ENCODE results near the gene AMACR. TPM values are rescaled to one million over a fixed set of nuclear protein-coding genes. Genes with fewer than 3 reads are reported as not detected.

Gene AMACR
- total and polyA plus RNA-seq, 2 of the 8 experiments (the other 6 are each of a cell fraction or from before 2014, with no cell fraction given) = 9.1 to 12.6 TPM

DNA sequence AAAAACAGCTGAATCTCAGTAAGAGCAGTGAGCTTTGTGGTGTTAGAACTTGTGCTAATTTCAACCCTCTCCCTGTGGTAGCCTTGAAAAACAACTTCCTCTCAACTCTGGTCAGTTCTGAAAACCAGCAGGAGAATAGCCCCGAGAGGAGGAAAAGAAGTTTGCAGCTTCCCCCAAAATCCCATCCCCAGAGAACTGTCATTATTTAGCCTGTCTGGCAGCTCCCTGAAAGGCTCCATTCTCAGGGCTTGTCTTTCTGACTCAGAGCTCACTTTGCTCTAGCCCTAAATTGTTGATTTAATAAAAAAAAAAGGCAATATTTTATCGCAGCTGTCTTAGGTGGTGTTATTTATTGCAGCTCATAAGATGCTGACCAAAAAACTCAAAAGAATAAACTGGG lies 12.0 kb downstream of the AMACR start (continued):
- TF ChIP-seq EGR1 (IDR thresholded peaks at IDR 0.05; ENCODE audit: borderline replicate concordance, low read depth, low read length) = no peak

All from H1 (cell line).